T-cell (primary cell): ENCODE measurements around the gene MEST. TPM values are rescaled to one million over a fixed set of nuclear protein-coding genes. Genes with fewer than 3 reads are reported as not detected.
"Not testable (repeated sequence)": the region's sequence is repeated elsewhere in the genome, so short reads cannot be mapped to it uniquely, and the experiment has no call there.

Source experiments
- ATAC-seq, 4 experiments: fragments of 200-7000 bp in 3 of 4; fragments of 150-1000 bp in 1 of 4; cut with Tn5 transposase; replicated peaks in 1 of 4; 1 replicate in 3 of 4; 2 replicates in 1 of 4; pipeline ENCODE4 v1.10.0; 2021; ENCODE audit warnings: moderate library complexity in 3 of 4, mild to moderate bottlenecking in 2 of 4, moderate number of reproducible peaks in 1 of 4
- CTCF ChIA-PET, 2 donors: fragments of 300-600 bp; sonication (Branson Sonifier 250); formaldehyde crosslinking; loops; one replicate each; lab custom pipeline; 2022; ENCODE audit warnings: antibody characterized with exemption in 2 of 2; lab: Charles Lee
- POLR2A ChIA-PET, 2 donors: fragments of 300-600 bp; sonication (Branson Sonifier 250); formaldehyde crosslinking; loops; one replicate each; lab custom pipeline; 2022; ENCODE audit warnings: antibody characterized with exemption in 2 of 2; lab: Charles Lee
- DNase-seq, 35 experiments: peaks; one replicate each; pipeline versions ENCODE4 v3.0.0 to v3.0.0-alpha.2; 2013 to 2023
- H3K27ac ChIP-seq: one replicate; pipeline ENCODE4 v1.5.1; 2013; ENCODE audit warnings: low read length
- H3K27me3 ChIP-seq, 2 experiments: replicated peaks in 1 of 2; 1 replicate in 1 of 2; 2 replicates in 1 of 2; pipeline versions ENCODE4 v1.6.1 to v1.7.0; 2013; ENCODE audit warnings: low read length in 1 of 2, mixed read lengths in 1 of 2; ENCODE audit not compliant: control insufficient read depth in 2 of 2, insufficient read depth in 2 of 2; ENCODE audit errors: extremely low read depth in 1 of 2
- H3K36me3 ChIP-seq, 2 donors: 1 replicate in 1 of 2; 2 replicates in 1 of 2; pipeline versions ENCODE4 v1.6.1 to v1.7.0; 2013; ENCODE audit warnings: low read length in 1 of 2; ENCODE audit not compliant: control insufficient read depth in 2 of 2, insufficient read depth in 1 of 2; ENCODE audit errors: extremely low read depth in 1 of 2
- H3K4me1 ChIP-seq, 2 experiments: 1 replicate in 1 of 2; 2 replicates in 1 of 2; pipeline versions ENCODE4 v1.6.1 to v1.7.0; 2013; ENCODE audit warnings: low read length in 2 of 2, mixed read lengths in 1 of 2; ENCODE audit not compliant: insufficient read depth in 2 of 2, control insufficient read depth in 1 of 2; ENCODE audit errors: extremely low read depth in 1 of 2
- H3K4me3 ChIP-seq, 2 donors: 1 replicate in 1 of 2; 2 replicates in 1 of 2; pipeline versions ENCODE4 v1.5.1 to v1.7.0; 2013; ENCODE audit warnings: mild to moderate bottlenecking in 2 of 2, low read length in 1 of 2, moderate library complexity in 1 of 2; ENCODE audit not compliant: control insufficient read depth in 1 of 2; ENCODE audit errors: extremely low read depth in 1 of 2
- H3K9me3 ChIP-seq: 2 replicates; pipeline ENCODE4 v1.7.0; 2013
- H3K27ac Mint-ChIP-seq, 2 donors: one replicate each; pipeline ENCODE4 v1.8.0; 2020 to 2021; ENCODE audit warnings: mild to moderate bottlenecking in 2 of 2, mixed read lengths in 2 of 2
- H3K27me3 Mint-ChIP-seq, 2 donors: one replicate each; pipeline ENCODE4 v1.8.0; 2021 to 2022; ENCODE audit warnings: mixed read lengths in 2 of 2
- H3K36me3 Mint-ChIP-seq: one replicate; pipeline ENCODE4 v1.8.0; 2021; ENCODE audit warnings: mixed read lengths
- H3K4me1 Mint-ChIP-seq, 3 donors: one replicate each; pipeline ENCODE4 v1.8.0; 2020 to 2022; ENCODE audit warnings: mixed read lengths in 3 of 3, mild to moderate bottlenecking in 1 of 3
- H3K4me3 Mint-ChIP-seq, 3 donors: one replicate each; pipeline ENCODE4 v1.8.0; 2020 to 2022; ENCODE audit warnings: mild to moderate bottlenecking in 3 of 3, mixed read lengths in 3 of 3, moderate library complexity in 3 of 3
- H3K9me3 Mint-ChIP-seq, 3 donors: one replicate each; pipeline ENCODE4 v1.8.0; 2020 to 2022; ENCODE audit warnings: mixed read lengths in 3 of 3
- WGBS: methylation state at CpG from one replicate; pipeline ENCODE4 v1.1.5; 2013; ENCODE audit warnings: missing lambda C conversion rate; ENCODE audit not compliant: insufficient coverage; 5-methylcytosine and 5-hydroxymethylcytosine counted together
- total RNA-seq, 35 experiments: library from RNA in 6 of 35; stranded (reverse) in 6 of 35; fragments of 120-200 nt in 1 of 35; gene quantifications; one replicate each; pipeline versions ENCODE4 v1.2.1 to v1.2.4 and lab custom pipeline; 2013 to 2026

Gene MEST
- total RNA-seq, 5 donors from 2014 or later (not counting 1 experiment from before 2014, with no cell fraction given): 3.1 to 8.2 (median 5.6) TPM

DNA sequence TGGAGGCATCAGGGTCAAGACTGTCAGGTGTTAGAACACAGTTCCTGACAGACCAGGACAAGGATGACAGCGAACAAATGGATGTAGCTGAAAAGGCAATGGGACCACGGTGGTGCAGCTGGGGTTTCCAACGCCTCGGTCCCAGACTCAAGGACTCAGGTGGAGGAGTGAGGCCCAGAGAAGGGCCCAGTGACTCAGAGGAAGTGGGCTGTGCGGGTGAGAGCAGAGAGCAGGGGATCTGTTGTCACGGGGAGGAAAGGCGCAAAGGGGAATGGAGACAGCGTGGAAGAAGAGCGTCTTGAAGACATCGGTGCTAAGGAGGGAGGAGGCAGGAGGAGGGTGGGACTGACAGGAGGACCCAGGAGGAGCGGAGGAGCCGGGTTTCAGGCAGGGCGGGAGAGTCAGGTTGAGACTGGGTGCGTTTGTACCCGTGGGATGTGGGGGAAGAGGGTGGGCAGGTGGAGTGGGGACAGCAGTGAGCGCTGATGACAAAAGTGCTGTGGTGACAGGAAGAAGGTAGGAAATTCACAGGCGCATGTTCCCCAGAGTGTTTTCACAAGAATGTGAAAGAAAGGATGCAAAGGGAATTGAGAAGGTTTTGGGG is 36.0 kb downstream of the MEST start:
- H3K27me3 Mint-ChIP-seq, H3K27ac Mint-ChIP-seq, H3K9me3 Mint-ChIP-seq, POLR2A ChIA-PET, CTCF ChIA-PET, H3K36me3 ChIP-seq, H3K4me1 Mint-ChIP-seq, H3K4me3 Mint-ChIP-seq, H3K27me3 ChIP-seq, H3K9me3 ChIP-seq, H3K27ac ChIP-seq, H3K4me3 ChIP-seq, H3K4me1 ChIP-seq, DNase-seq: not testable (repeated sequence)
- H3K36me3 Mint-ChIP-seq: peaks cover 26% of the 10 kb centered on the region
- ATAC-seq: peak in 1 of 4 experiments; percentile 24
- 74% methylated on average over 11 of the region's 17 CpGs for WGBS

DNA sequence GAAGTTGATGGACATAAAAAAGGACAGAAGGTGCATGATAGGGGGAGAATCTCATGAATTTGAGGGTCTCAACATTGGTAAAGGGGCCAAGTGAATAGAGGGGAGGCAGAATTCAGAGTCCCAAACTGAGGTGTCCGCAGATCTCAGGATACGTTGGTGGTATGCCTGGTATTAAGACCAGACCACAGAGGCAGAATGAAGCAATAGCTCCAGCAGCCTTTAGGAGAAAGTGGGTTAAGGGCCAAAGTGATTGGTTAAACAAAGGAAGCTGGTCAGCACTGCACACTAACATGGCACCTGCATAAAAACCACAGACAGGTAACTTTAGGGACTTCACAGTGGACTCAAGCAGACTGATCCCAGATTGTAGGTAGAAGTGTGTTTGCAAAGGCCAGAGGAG is 37.5 kb downstream of the MEST start:
- Histone ChIP-seq H3K9me3 (no peaks in the 10 kb centered on the region), H3K4me3 (no peak overlapping the region), H3K4me1 (no peaks in the 10 kb centered on the region), H3K36me3 (peaks cover 0 to 7% of the 10 kb centered on the region in 2 donors), H3K27me3 (no peaks in the 10 kb centered on the region), H3K27ac (no peak overlapping the region)
- ATAC-seq: no peak
- ChIA-PET CTCF (no interaction called here), POLR2A (no interaction called here)
- Mint-ChIP-seq H3K36me3 (peaks cover 26% of the 10 kb centered on the region), H3K27me3 (no peaks in the 10 kb centered on the region), H3K27ac (no peak overlapping the region), H3K4me1 (peaks cover 0 to 4% (median 4%) of the 10 kb centered on the region in 3 donors), H3K4me3 (no peak overlapping the region), H3K9me3 (no peaks in the 10 kb centered on the region)
- WGBS: 85% methylated on average over 2 of the region's 2 CpGs
- DNase-seq: no peak

DNA sequence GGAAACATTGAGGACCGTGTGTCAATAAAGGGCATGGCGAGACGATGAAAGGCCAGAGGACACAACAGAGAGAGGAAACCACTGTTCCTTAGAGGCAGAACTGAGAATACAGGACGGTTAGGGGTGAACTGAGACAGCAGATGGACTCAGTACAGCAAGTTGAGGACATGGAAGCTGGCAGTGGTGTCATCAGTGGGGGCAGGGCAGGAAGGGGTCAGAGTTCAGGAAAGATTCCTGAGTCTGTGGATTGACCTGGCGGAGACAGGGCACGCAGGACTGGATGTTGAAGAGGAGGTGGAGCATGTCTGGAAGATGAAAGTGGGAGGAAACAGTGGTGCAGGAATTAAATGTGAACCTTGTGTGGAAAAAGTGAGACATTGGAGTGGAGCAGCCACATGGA is 46.0 kb downstream of the MEST start:
- not testable (repeated sequence) for H3K27me3 ChIP-seq

GRCh38 chr7:130541287-130541686 is 49.4 kb downstream of the MEST start:
- H3K4me3 ChIP-seq, DNase-seq, H3K9me3 Mint-ChIP-seq, POLR2A ChIA-PET, H3K27ac Mint-ChIP-seq, H3K4me1 ChIP-seq, H3K27me3 Mint-ChIP-seq, H3K9me3 ChIP-seq, H3K36me3 ChIP-seq, H3K4me3 Mint-ChIP-seq, ATAC-seq, H3K27ac ChIP-seq, H3K4me1 Mint-ChIP-seq, CTCF ChIA-PET, H3K27me3 ChIP-seq: not testable (repeated sequence)
- 88% methylated on average over 5 of the region's 7 CpGs for WGBS
- peaks cover 20% of the 10 kb centered on the region for H3K36me3 Mint-ChIP-seq

More for the DNA sequence above, 46.0 kb downstream of the MEST start:
- ATAC-seq, H3K27ac Mint-ChIP-seq, CTCF ChIA-PET, POLR2A ChIA-PET, DNase-seq, H3K9me3 ChIP-seq, H3K27me3 Mint-ChIP-seq, H3K4me1 Mint-ChIP-seq, H3K36me3 Mint-ChIP-seq, H3K4me3 ChIP-seq, H3K36me3 ChIP-seq, H3K4me1 ChIP-seq, H3K27ac ChIP-seq, H3K9me3 Mint-ChIP-seq, H3K4me3 Mint-ChIP-seq: not testable (repeated sequence)
- WGBS: 94% methylated on average over 5 of the region's 6 CpGs

DNA sequence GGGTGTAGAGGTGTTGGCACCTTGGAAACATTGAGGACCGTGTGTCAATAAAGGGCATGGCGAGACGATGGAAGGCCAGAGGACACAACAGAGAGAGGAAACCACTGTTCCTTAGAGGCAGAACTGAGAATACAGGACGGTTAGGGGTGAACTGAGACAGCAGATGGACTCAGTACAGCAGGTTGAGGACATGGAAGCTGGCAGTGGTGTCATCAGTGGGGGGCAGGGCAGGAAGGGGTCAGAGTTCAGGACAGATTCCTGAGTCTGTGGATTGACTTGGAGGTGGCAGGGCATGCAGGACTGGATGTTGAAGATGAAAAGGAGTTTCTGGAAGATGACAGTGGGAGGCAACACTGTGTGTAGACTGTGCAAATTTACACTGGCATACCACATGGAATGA is 50.4 kb downstream of the MEST start:
- peaks cover 22% of the 10 kb centered on the region for H3K36me3 Mint-ChIP-seq
- H3K4me1 ChIP-seq, POLR2A ChIA-PET, H3K36me3 ChIP-seq, H3K4me3 Mint-ChIP-seq, H3K27me3 Mint-ChIP-seq, DNase-seq, CTCF ChIA-PET, H3K27ac Mint-ChIP-seq, H3K27ac ChIP-seq, H3K4me3 ChIP-seq, ATAC-seq, H3K4me1 Mint-ChIP-seq, H3K9me3 Mint-ChIP-seq, H3K9me3 ChIP-seq, H3K27me3 ChIP-seq: not testable (repeated sequence)
- 91% methylated on average over 4 of the region's 4 CpGs for WGBS

- Mint-ChIP-seq H3K4me1 (no peaks in the 10 kb centered on the region), H3K4me3 (no peak overlapping the region), H3K36me3 (peaks cover 30% of the 10 kb centered on the region), H3K27me3 (no peaks in the 10 kb centered on the region), H3K27ac (no peak overlapping the region), H3K9me3 (no peaks in the 10 kb centered on the region)
- no peak for ATAC-seq
- H3K4me1 ChIP-seq: no peaks in the 10 kb centered on the region
- CTCF ChIA-PET: no interaction called here
- no peak overlapping the region for H3K27ac ChIP-seq
- no peaks in the 10 kb centered on the region for H3K27me3 ChIP-seq
- peaks cover 0 to 3% of the 10 kb centered on the region in 2 donors for H3K36me3 ChIP-seq
- no peak for DNase-seq
- no peaks in the 10 kb centered on the region for H3K9me3 ChIP-seq
- 100% methylated on average over 1 of the region's 2 CpGs for WGBS
- H3K4me3 ChIP-seq: no peak overlapping the region
- POLR2A ChIA-PET: no interaction called here
Observed at GRCh38 chr7:130543487-130544010, 51.7 kb downstream of the MEST start.

- Histone ChIP-seq H3K36me3 (peaks cover 0 to 3% of the 10 kb centered on the region in 2 donors), H3K27ac (no peak overlapping the region), H3K9me3 (no peaks in the 10 kb centered on the region), H3K27me3 (no peaks in the 10 kb centered on the region), H3K4me3 (no peak overlapping the region), H3K4me1 (no peaks in the 10 kb centered on the region)
- Mint-ChIP-seq H3K9me3 (no peaks in the 10 kb centered on the region), H3K4me3 (no peak overlapping the region), H3K27me3 (no peaks in the 10 kb centered on the region), H3K4me1 (no peaks in the 10 kb centered on the region), H3K27ac (no peak overlapping the region), H3K36me3 (peaks cover 34% of the 10 kb centered on the region)
- ChIA-PET POLR2A (no interaction called here), CTCF (no interaction called here)
- ATAC-seq (no peak), DNase-seq (no peak)
- 100% methylated on average over 1 of the region's 1 CpG for WGBS
Observed at GRCh38 chr7:130544356-130544755, 52.5 kb downstream of the MEST start.
